ENCODE results near the gene MT2A.

The MT2A gene

DNA sequence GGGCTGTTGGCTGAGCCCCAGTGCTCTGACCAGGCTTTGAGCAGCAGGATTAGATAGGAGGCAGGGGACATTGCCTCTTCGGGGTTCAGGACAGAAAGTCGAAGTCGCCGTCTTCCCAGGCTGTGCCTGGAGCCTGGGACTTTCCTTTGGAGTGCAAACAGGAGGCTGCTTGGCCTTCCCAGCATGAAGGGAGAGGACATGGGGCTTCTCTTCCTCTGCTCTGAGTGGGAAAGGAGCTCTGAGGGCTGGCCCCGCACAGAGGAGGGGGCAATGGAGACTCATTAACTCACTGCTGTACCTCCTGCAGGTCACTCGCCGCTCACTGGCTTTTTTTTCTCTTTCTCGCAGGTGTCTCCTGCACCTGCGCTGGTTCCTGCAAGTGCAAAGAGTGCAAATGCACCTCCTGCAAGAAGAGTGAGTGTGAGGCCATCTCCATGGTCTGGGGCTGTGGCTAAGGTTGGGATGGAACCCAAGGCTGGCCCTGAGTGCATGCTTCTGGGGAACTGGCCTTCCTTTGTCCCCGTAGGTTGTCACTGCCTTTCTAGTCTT is 50.0 kb downstream of the MT2A start:
- no peak overlapping the region for H3K14ac ChIP-seq (ENCODE audit: low read length)
- no peak overlapping the region for H3K4me2 ChIP-seq (ENCODE audit: insufficient read depth, low read length, poor library complexity, severe bottlenecking)
- no peak overlapping the region for H3K23ac ChIP-seq (ENCODE audit: low read depth, low read length, poor library complexity)
- H2BK5ac ChIP-seq (ENCODE audit: low read length): no peak overlapping the region
- no peak overlapping the region for H3K18ac ChIP-seq (ENCODE audit: low read length)
- H3K4ac ChIP-seq (ENCODE audit: low read length): no peak overlapping the region
- no peak overlapping the region for H2BK120ac ChIP-seq (ENCODE audit: low read depth, low read length)
- H3K9ac ChIP-seq (ENCODE audit: low read depth, low read length, poor library complexity): no peak overlapping the region
- no peak overlapping the region for H4K91ac ChIP-seq (ENCODE audit: low read depth, low read length, poor library complexity)
- H3K4me1 ChIP-seq (ENCODE audit: control insufficient read depth in 2 of 2, insufficient read depth in 1 of 2, low read depth in 1 of 2, low read length in 2 of 2): peaks cover 0 to 8% of the 10 kb centered on the region in 2 donors
- WGBS, 2 donors (ENCODE audit: extremely low coverage in 2 of 2, insufficient read length in 2 of 2, insufficient replicate concordance in 1 of 2): no CpG with 5 or more reads among the region's 10 CpGs
- no peak overlapping the region for H4K8ac ChIP-seq (ENCODE audit: low read depth, low read length)
- H3K4me3 ChIP-seq (ENCODE audit: low read length in 2 of 2): no peak overlapping the region
- peak overlapping the region; percentile 85 for H2AFZ ChIP-seq (ENCODE audit: low read length)
- H3K27me3 ChIP-seq (ENCODE audit: control insufficient read depth in 3 of 3, insufficient read depth in 3 of 3, low read depth in 1 of 3, low read length in 3 of 3): peaks cover 18 to 93% (median 67%) of the 10 kb centered on the region in 3 experiments
- no peak overlapping the region for H3K27ac ChIP-seq (replicated peaks; ENCODE audit: low read length)
- no peak for DNase-seq (ENCODE audit: low spot score)
- H3K9me3 ChIP-seq (replicated peaks in 1 of 2; ENCODE audit: control insufficient read depth in 2 of 2, insufficient read depth in 1 of 2, low read depth in 1 of 2, low read length in 2 of 2): peaks cover 0 to 2% of the 10 kb centered on the region in 2 donors
- H3K36me3 ChIP-seq (replicated peaks in 1 of 2; ENCODE audit: control insufficient read depth in 2 of 2, insufficient read depth in 2 of 2, low read length in 2 of 2): no peaks in the 10 kb centered on the region
- H2BK12ac ChIP-seq (ENCODE audit: low read length): no peak overlapping the region
- H2BK15ac ChIP-seq (ENCODE audit: low read length): no peak overlapping the region
- H2AK5ac ChIP-seq (ENCODE audit: low read depth, low read length): no peak overlapping the region
- H3K79me1 ChIP-seq (ENCODE audit: low read depth, low read length): no peaks in the 10 kb centered on the region
